DND-41 (cell line): ENCODE results near the gene MAP7D3.
"Not testable (repeated sequence)": the region's sequence is repeated elsewhere in the genome, so short reads cannot be mapped to it uniquely, and the experiment has no call there.

Experiments used
- ATAC-seq: fragments of 200-7000 bp; cut with Tn5 transposase; 3 replicates; pipeline ENCODE4 v1.9.1; 2021; ENCODE audit warnings: low read depth; ENCODE audit not compliant: insufficient read depth
- DNase-seq: peaks from one replicate; pipeline ENCODE4 v3.0.0-alpha.2; 2020
- H2AFZ ChIP-seq: 2 replicates; pipeline ENCODE4 v1.6.0; 2012; ENCODE audit warnings: low read depth, low read length
- H3K27ac ChIP-seq: 2 replicates; pipeline ENCODE4 v1.5.1; 2012; ENCODE audit warnings: low read length, inconsistent platforms
- H3K27me3 ChIP-seq: fragments of 200-600 bp; sonication (generic); 2 replicates; pipeline ENCODE4 v1.6.0; 2012; ENCODE audit warnings: low read length, mild to moderate bottlenecking, inconsistent platforms; ENCODE audit not compliant: insufficient read depth, poor library complexity
- H3K36me3 ChIP-seq: 2 replicates; pipeline ENCODE4 v1.5.1; 2012; ENCODE audit warnings: low read length, inconsistent platforms; ENCODE audit not compliant: insufficient read depth
- H3K4me1 ChIP-seq: 2 replicates; pipeline ENCODE4 v1.5.1; 2012; ENCODE audit warnings: mild to moderate bottlenecking, low read length; ENCODE audit not compliant: insufficient read depth
- H3K4me2 ChIP-seq: 2 replicates; pipeline ENCODE4 v1.6.0; 2012; ENCODE audit warnings: mild to moderate bottlenecking, moderate library complexity, low read length, inconsistent platforms; ENCODE audit not compliant: insufficient read depth
- H3K4me3 ChIP-seq, 2 experiments: fragments of 200-600 bp in 1 of 2; shearing (Covaris generic) in 1 of 2; 2 replicates each; pipeline ENCODE4 v1.5.1; 2012 to 2016; ENCODE audit warnings: inconsistent platforms in 2 of 2, low read length in 2 of 2, mild to moderate bottlenecking in 2 of 2, low read depth in 1 of 2, moderate library complexity in 1 of 2
- H3K79me2 ChIP-seq: 2 replicates; pipeline ENCODE4 v1.6.0; 2012; ENCODE audit warnings: low read length, inconsistent platforms; ENCODE audit not compliant: insufficient read depth
- H3K9ac ChIP-seq: 2 replicates; pipeline ENCODE4 v1.6.0; 2012; ENCODE audit warnings: low read depth, mild to moderate bottlenecking, inconsistent platforms, low read length, moderate library complexity
- H3K9me3 ChIP-seq: 2 replicates; pipeline ENCODE4 v1.5.1; 2012; ENCODE audit warnings: low read length, moderate library complexity, mild to moderate bottlenecking, inconsistent platforms; ENCODE audit not compliant: insufficient read depth, severe bottlenecking
- H4K20me1 ChIP-seq: 2 replicates; pipeline ENCODE4 v1.6.0; 2012; ENCODE audit warnings: low read length; ENCODE audit not compliant: insufficient read depth
- EZH2 ChIP-seq: IDR thresholded peaks from 3 replicates; pipeline ENCODE4 v1.6.1; 2012; ENCODE audit warnings: borderline replicate concordance, low read depth, mild to moderate bottlenecking, moderate library complexity, low read length, inconsistent platforms; ENCODE audit not compliant: severe bottlenecking
- TF ChIP-seq, protein P1 (sequence below): IDR thresholded peaks from 2 replicates; pipeline ENCODE4 v1.5.1; 2012; ENCODE audit warnings: borderline replicate concordance, low read length, moderate library complexity, mild to moderate bottlenecking; ENCODE audit not compliant: poor library complexity, severe bottlenecking; ENCODE audit errors: extremely low read depth

The MAP7D3 gene

DNA sequence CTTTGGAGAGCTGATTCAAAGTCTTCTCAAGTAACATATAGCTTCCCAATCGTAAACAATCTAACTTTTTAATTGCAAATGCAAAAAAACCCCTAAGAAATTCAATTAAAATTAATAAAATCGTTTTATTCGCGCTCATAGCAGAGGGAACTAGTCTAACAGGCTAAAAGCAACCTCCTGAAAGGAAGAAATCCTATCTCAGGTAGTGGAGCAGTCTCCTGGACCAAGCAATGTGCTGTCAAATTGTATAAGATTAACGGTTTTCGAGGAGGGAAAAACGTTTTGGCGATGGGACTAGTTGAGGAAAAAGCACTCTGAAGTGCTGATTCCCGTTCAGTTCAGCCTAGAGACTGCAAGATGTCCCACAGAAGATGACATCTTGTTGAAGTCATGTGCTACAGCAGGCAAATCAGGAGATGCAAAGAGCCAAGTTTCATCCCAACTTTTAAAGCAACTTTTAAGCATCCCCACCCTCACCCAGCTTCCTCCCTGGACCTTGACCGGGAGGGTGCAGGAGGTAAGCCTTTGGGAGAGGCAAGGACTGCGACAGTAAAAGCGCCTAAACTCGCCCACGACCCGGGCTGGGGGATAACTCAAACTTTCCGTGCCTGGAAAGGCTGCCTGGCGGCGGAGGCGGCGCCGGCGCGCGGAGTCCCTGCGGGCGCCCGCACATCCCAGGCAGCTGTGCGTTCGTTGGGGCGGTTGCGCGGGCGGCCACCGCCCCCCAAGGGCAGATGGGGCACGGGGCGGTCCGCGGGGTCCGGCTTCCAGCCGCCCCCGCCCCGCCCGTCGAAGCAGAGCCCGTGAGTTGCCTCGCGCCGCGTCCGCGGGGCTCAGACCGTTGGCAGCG is 784 bp downstream of the MAP7D3 start:
- Histone ChIP-seq H3K36me3 (0 out of 2 replicates have a peak, but pooled peaks cover 4% of the 10 kb centered on the region), H3K79me2 (peaks cover 18% of the 10 kb centered on the region; the same call in 1 of the 2 replicates), H3K27ac (peak overlapping the region; percentile 64), H3K4me2 (peak overlapping the region; percentile 80), H3K9me3 (no peaks in the 10 kb centered on the region), H3K27me3 (no peaks in the 10 kb centered on the region), H3K4me3 (peak overlapping the region; percentile 53 to 71; a peak in 3 of 4 replicates), H3K4me1 (peaks cover 19% of the 10 kb centered on the region), H4K20me1 (no peaks in the 10 kb centered on the region), H3K9ac (peak overlapping the region; percentile 77), H2AFZ (peak overlapping the region; percentile 77)
- TF ChIP-seq EZH2, result no peak
- TF ChIP-seq, protein P1, sequence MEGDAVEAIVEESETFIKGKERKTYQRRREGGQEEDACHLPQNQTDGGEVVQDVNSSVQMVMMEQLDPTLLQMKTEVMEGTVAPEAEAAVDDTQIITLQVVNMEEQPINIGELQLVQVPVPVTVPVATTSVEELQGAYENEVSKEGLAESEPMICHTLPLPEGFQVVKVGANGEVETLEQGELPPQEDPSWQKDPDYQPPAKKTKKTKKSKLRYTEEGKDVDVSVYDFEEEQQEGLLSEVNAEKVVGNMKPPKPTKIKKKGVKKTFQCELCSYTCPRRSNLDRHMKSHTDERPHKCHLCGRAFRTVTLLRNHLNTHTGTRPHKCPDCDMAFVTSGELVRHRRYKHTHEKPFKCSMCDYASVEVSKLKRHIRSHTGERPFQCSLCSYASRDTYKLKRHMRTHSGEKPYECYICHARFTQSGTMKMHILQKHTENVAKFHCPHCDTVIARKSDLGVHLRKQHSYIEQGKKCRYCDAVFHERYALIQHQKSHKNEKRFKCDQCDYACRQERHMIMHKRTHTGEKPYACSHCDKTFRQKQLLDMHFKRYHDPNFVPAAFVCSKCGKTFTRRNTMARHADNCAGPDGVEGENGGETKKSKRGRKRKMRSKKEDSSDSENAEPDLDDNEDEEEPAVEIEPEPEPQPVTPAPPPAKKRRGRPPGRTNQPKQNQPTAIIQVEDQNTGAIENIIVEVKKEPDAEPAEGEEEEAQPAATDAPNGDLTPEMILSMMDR, result no peak
- DNase-seq (peak; percentile 17), ATAC-seq (peak; percentile 51)

DNA sequence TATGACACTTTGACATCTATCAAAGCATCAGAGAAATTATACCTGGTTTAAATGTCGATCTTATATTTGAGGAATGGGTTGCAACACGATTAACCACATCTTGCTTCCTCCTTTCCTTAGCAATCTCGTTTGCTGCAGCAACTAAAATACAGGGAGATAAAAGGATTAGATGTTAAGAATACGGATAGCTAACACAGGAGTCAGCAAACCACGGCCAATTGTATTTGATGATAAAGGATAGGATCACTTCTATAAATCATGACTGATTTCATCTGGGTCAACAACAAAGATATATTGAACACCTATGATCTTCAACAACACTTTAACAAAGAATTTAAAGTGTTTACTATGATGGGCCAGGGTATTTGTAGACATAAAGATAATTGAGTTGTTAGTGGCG is 5.0 kb downstream of the MAP7D3 start:
- no peak overlapping the region for H3K4me3 ChIP-seq
- H3K36me3 ChIP-seq, result peaks cover 33% of the 10 kb centered on the region; the same call in 1 of the 2 replicates
- H3K9me3 ChIP-seq, result no peaks in the 10 kb centered on the region
- H3K27ac ChIP-seq, result no peak overlapping the region
- peaks cover 13% of the 10 kb centered on the region for H3K4me1 ChIP-seq
- TF ChIP-seq EZH2, result no peak
- TF ChIP-seq, protein P1, result no peak
- DNase-seq, result no peak
- no peak overlapping the region for H3K4me2 ChIP-seq
- no peak overlapping the region for H3K9ac ChIP-seq
- no peaks in the 10 kb centered on the region for H4K20me1 ChIP-seq
- H3K27me3 ChIP-seq, result no peaks in the 10 kb centered on the region
- ATAC-seq, result no peak
- H2AFZ ChIP-seq, result no peak overlapping the region
- peaks cover 18% of the 10 kb centered on the region; the same call in 1 of the 2 replicates for H3K79me2 ChIP-seq

DNA sequence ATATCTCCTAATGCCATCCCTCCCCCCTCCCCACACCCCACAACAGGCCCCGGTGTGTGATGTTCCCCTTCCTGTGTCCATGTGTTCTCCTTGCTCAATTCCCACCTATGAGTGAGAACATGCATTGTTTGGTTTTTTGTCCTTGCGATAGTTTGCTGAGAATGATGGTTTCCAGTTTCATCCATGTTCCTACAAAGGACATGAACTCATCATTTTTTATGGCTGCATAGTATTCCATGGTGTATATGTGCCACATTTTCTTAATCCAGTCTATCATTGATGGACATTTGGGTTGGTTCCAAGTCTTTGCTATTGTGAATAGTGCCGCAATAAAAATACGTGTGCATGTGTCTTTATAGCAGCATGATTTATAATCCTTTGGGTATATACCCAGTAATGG is 13.4 kb downstream of the MAP7D3 start:
- peaks cover 43% of the 10 kb centered on the region for H3K36me3 ChIP-seq
- not testable (repeated sequence) for H3K4me1 ChIP-seq, H3K4me3 ChIP-seq, H3K79me2 ChIP-seq, ATAC-seq, H3K4me2 ChIP-seq, DNase-seq, H3K27me3 ChIP-seq, H2AFZ ChIP-seq, H3K27ac ChIP-seq, H3K9ac ChIP-seq, H3K9me3 ChIP-seq, H4K20me1 ChIP-seq

DNA sequence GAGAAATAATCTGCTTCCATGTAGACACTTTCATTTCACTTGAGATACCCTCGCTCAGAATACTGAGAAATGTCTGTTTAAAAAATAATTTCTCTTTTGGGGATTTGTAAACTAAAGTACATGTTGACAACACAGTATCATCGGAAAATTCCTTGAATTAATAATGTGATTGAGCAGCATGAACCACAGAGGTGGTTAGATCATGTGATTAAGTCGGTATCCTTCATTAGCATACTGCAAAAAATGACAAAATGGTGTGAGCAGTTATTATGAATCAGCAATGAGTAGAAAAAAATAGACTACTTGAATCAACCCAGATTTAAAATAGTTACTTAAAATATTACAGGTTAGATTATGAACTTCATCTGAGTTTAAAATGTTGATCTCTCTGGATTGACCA is 14.1 kb downstream of the MAP7D3 start:
- no peak overlapping the region for H3K4me3 ChIP-seq
- no peaks in the 10 kb centered on the region for H3K27me3 ChIP-seq
- no peak overlapping the region for H2AFZ ChIP-seq
- H3K9me3 ChIP-seq, result no peaks in the 10 kb centered on the region
- no peak overlapping the region for H3K4me2 ChIP-seq
- no peaks in the 10 kb centered on the region for H3K4me1 ChIP-seq
- no peak for TF ChIP-seq EZH2
- TF ChIP-seq, protein P1, result no peak
- H3K79me2 ChIP-seq, result no peaks in the 10 kb centered on the region
- no peak overlapping the region for H3K9ac ChIP-seq
- no peak overlapping the region for H3K27ac ChIP-seq
- ATAC-seq, result no peak
- H4K20me1 ChIP-seq, result no peaks in the 10 kb centered on the region
- no peak for DNase-seq
- peaks cover 36% of the 10 kb centered on the region for H3K36me3 ChIP-seq
